GM23338 (cell line): ENCODE data around the gene HNRNPUL2. TPM values are rescaled to one million over a fixed set of nuclear protein-coding genes. Genes with fewer than 3 reads are reported as not detected.

Source experiments
- ATAC-seq: fragments of 200-7000 bp; cut with Tn5 transposase; 3 replicates; pipeline ENCODE4 v1.9.1; 2020
- DNase-seq: peaks from one replicate; pipeline ENCODE4 v3.0.0-alpha.2; 2015; ENCODE audit warnings: low spot score
- H2AFZ ChIP-seq: fragments of 200-600 bp; sonication (generic); 2 replicates; pipeline ENCODE4 v1.8.0; 2016; ENCODE audit warnings: antibody characterized with exemption, mild to moderate bottlenecking, moderate library complexity
- H3F3A ChIP-seq: fragments of 200-600 bp; sonication (generic); replicated peaks from 2 replicates; pipeline ENCODE4 v1.8.0; 2017; ENCODE audit warnings: antibody characterized with exemption, mixed run types, low read depth
- H3K27ac ChIP-seq: fragments of 200-600 bp; sonication (generic); 2 replicates; pipeline ENCODE4 v1.6.1; 2016; ENCODE audit warnings: low read depth
- H3K27me3 ChIP-seq: fragments of 200-600 bp; sonication (generic); 2 replicates; pipeline ENCODE4 v1.8.0; 2016; ENCODE audit warnings: mild to moderate bottlenecking, mixed run types, moderate library complexity; ENCODE audit not compliant: insufficient read depth
- H3K36me3 ChIP-seq: fragments of 200-600 bp; sonication (generic); 2 replicates; pipeline ENCODE4 v1.8.0; 2016; ENCODE audit warnings: mild to moderate bottlenecking; ENCODE audit not compliant: insufficient read depth
- H3K4me1 ChIP-seq: fragments of 200-600 bp; sonication (generic); 2 replicates; pipeline ENCODE4 v1.8.0; 2016; ENCODE audit warnings: mild to moderate bottlenecking, moderate library complexity; ENCODE audit not compliant: insufficient read depth
- H3K4me2 ChIP-seq: fragments of 200-600 bp; sonication (generic); 2 replicates; pipeline ENCODE4 v1.7.1; 2017; ENCODE audit warnings: mixed run types
- H3K4me3 ChIP-seq: fragments of 200-600 bp; sonication (generic); 2 replicates; pipeline ENCODE4 v1.6.1; 2016; ENCODE audit warnings: mixed run types
- H3K79me2 ChIP-seq: fragments of 200-600 bp; sonication (generic); replicated peaks from 2 replicates; pipeline ENCODE4 v1.8.0; 2017; ENCODE audit warnings: mild to moderate bottlenecking; ENCODE audit not compliant: insufficient read depth
- H3K9me2 ChIP-seq: fragments of 200-600 bp; sonication (generic); 2 replicates; pipeline ENCODE4 v1.8.0; 2017; ENCODE audit not compliant: insufficient read depth
- H4K20me1 ChIP-seq: fragments of 200-600 bp; sonication (generic); replicated peaks from 2 replicates; pipeline ENCODE4 v1.8.0; 2017; ENCODE audit warnings: mild to moderate bottlenecking; ENCODE audit not compliant: insufficient read depth
- H3K27ac Mint-ChIP-seq: 2 replicates; pipeline ENCODE4 v1.8.0; 2020; ENCODE audit warnings: inconsistent platforms, mild to moderate bottlenecking, moderate library complexity, mixed read lengths
- H3K27me3 Mint-ChIP-seq: 3 replicates; pipeline ENCODE4 v1.8.0; 2022; ENCODE audit warnings: low read depth, mild to moderate bottlenecking, moderate library complexity, mixed read lengths, inconsistent platforms; ENCODE audit not compliant: insufficient read depth, poor library complexity
- H3K36me3 Mint-ChIP-seq: 3 replicates; pipeline ENCODE4 v1.8.0; 2021; ENCODE audit warnings: low read depth, mild to moderate bottlenecking, inconsistent platforms, moderate library complexity, mixed read lengths
- H3K4me1 Mint-ChIP-seq: 3 replicates; pipeline ENCODE4 v1.8.0; 2020; ENCODE audit warnings: mild to moderate bottlenecking, inconsistent platforms, mixed read lengths
- H3K4me3 Mint-ChIP-seq: 3 replicates; pipeline ENCODE4 v1.8.0; 2021; ENCODE audit warnings: moderate library complexity, mild to moderate bottlenecking, inconsistent platforms, mixed read lengths
- H3K9me3 Mint-ChIP-seq: 3 replicates; pipeline ENCODE4 v1.8.0; 2020; ENCODE audit warnings: moderate library complexity, mild to moderate bottlenecking, inconsistent platforms, mixed read lengths
- CREB1 ChIP-seq: fragments of 250-450 bp; sonication (Bioruptor Pico); IDR thresholded peaks from 2 replicates; pipeline ENCODE4 v1.5.0; 2020; ENCODE audit warnings: low read depth, mild to moderate bottlenecking, moderate library complexity
- CTCF ChIP-seq, 2 experiments: fragments of 200-600 bp in 1 of 2; sonication (generic) in 1 of 2; conservative IDR thresholded peaks; 2 replicates each; pipeline versions ENCODE4 v1.5.1 to v1.6.1; 2016 to 2017; ENCODE audit warnings: antibody characterized with exemption in 2 of 2, low read depth in 2 of 2, mild to moderate bottlenecking in 2 of 2, moderate library complexity in 1 of 2
- ETS1 ChIP-seq: IDR thresholded peaks from 2 replicates; pipeline ENCODE4 v1.6.1; 2016; ENCODE audit warnings: antibody characterized with exemption
- EZH2phosphoT487 ChIP-seq: fragments of 200-600 bp; sonication (generic); IDR thresholded peaks from one replicate; pipeline ENCODE4 v1.8.1; 2018; ENCODE audit warnings: antibody characterized with exemption; ENCODE audit not compliant: unreplicated experiment
- JUNB ChIP-seq: IDR thresholded peaks from one replicate; pipeline ENCODE4 v1.6.1; 2016; ENCODE audit warnings: antibody characterized with exemption; ENCODE audit not compliant: unreplicated experiment
- NANOG ChIP-seq: IDR thresholded peaks from 2 replicates; pipeline ENCODE4 v1.6.1; 2016; ENCODE audit warnings: antibody characterized with exemption, borderline replicate concordance
- POLR2AphosphoS5 ChIP-seq: IDR thresholded peaks from 2 replicates; pipeline ENCODE4 v1.6.1; 2016; ENCODE audit warnings: antibody characterized with exemption, low read depth
- STAT1 ChIP-seq: IDR thresholded peaks from one replicate; pipeline ENCODE4 v1.6.1; 2016; ENCODE audit warnings: antibody characterized with exemption; ENCODE audit not compliant: unreplicated experiment
- ZNF114 ChIP-seq: fragments of 250-450 bp; sonication (Bioruptor Pico); IDR thresholded peaks from 2 replicates; pipeline ENCODE4 v1.5.0; 2020; ENCODE audit warnings: mild to moderate bottlenecking, moderate library complexity
- ZNF331 ChIP-seq: fragments of 250-450 bp; sonication (Bioruptor Pico); IDR thresholded peaks from 2 replicates; pipeline ENCODE4 v1.5.0; 2020; ENCODE audit warnings: low read depth, mild to moderate bottlenecking, moderate library complexity
- polyA plus RNA-seq: library from polyadenylated mRNA; unstranded; fragments of >200 nt; fragmentation: Nextera tagmentation; extraction: Ambion mirVana; gene quantifications from 2 replicates; pipeline ENCODE4 v1.2.1, GENCODE V29; 2016
- total RNA-seq: library from RNA; depleted of rRNA; stranded (reverse); fragments of >200 nt; shearing (Covaris generic); gene quantifications from 2 replicates; pipeline ENCODE4 v1.2.3, GENCODE V29; 2014

Gene HNRNPUL2
- total and polyA plus RNA-seq, 2 experiments from 2014 or later: 9.4 to 18.3 TPM

- peaks cover 26% of the 10 kb centered on the region for H3K4me1 ChIP-seq
- H3K4me2 ChIP-seq: peak overlapping the region; percentile 93
- H3K9me3 Mint-ChIP-seq: no peaks in the 10 kb centered on the region; the same call in 1 of the 3 replicates
- no peak overlapping the region for H3K27ac Mint-ChIP-seq
- H3K4me3 Mint-ChIP-seq: peak overlapping the region; percentile 90
- no peaks in the 10 kb centered on the region for H3K9me2 ChIP-seq
- H3K79me2 ChIP-seq: peaks cover 26% of the 10 kb centered on the region
- TF ChIP-seq POLR2AphosphoS5 (no peak), JUNB (no peak), NANOG (no peak), EZH2phosphoT487 (no peak), CTCF (conservative IDR thresholded peaks at IDR 0.05; ENCODE audit: low read depth in 2 of 2) (no peak), ETS1 (no peak), STAT1 (no peak)
- DNase-seq: no peak
- no peaks in the 10 kb centered on the region; the same call in 1 of the 2 replicates for H4K20me1 ChIP-seq
- H3K27ac ChIP-seq: 0 out of 2 replicates have a peak overlapping the region, but pooled peaks have one; percentile 26
- H3K36me3 ChIP-seq: no peaks in the 10 kb centered on the region
- H2AFZ ChIP-seq: no peak overlapping the region
- peaks cover 20% of the 10 kb centered on the region for H3K27me3 Mint-ChIP-seq
- H3K4me1 Mint-ChIP-seq: peaks cover 16% of the 10 kb centered on the region
- H3K4me3 ChIP-seq: peak overlapping the region; percentile 98; the same call in 1 of the 2 replicates
- H3K27me3 ChIP-seq: no peaks in the 10 kb centered on the region
- peaks cover 43% of the 10 kb centered on the region for H3F3A ChIP-seq
- H3K36me3 Mint-ChIP-seq: peaks cover 52% of the 10 kb centered on the region
- no peak for ATAC-seq
Observed at GRCh38 chr11:62673196-62673525, 54.1 kb downstream of the HNRNPUL2 start.

GRCh38 chr11:62671608-62672389, 55.5 kb downstream of the HNRNPUL2 start, which contains the start of the genes LBHD1 and UQCC3:
LBHD1 (minus strand) TSS chr11:62672267; CDS start chr11:62670031, 2,236 bp downstream.
UQCC3 (plus strand) TSS chr11:62671673; CDS start chr11:62671746, 73 bp downstream.
- peak within 1 kb of the TSS; percentile 93 for H3K4me2 ChIP-seq
- peaks cover 7% of the 10 kb centered on the region for H3K36me3 ChIP-seq
- peak within 1 kb of the TSS; percentile 98 for H2AFZ ChIP-seq
- peak; percentile 84 for ATAC-seq
- H3K4me3 ChIP-seq: peak within 1 kb of the TSS; percentile 98
- peaks cover 53% of the 10 kb centered on the region for H3K36me3 Mint-ChIP-seq
- peaks cover 17% of the 10 kb centered on the region for H3K27me3 Mint-ChIP-seq
- H3K9me2 ChIP-seq: no peaks in the 10 kb centered on the region
- H3K9me3 Mint-ChIP-seq: no peaks in the 10 kb centered on the region; the same call in 1 of the 3 replicates
- peak within 1 kb of the TSS; percentile 90 for H3K4me3 Mint-ChIP-seq
- peak; percentile 97 for DNase-seq
- peaks cover 24% of the 10 kb centered on the region; the same call in 1 of the 2 replicates for H3K4me1 ChIP-seq
- peaks cover 12% of the 10 kb centered on the region for H4K20me1 ChIP-seq
- H3K27me3 ChIP-seq: no peaks in the 10 kb centered on the region
- peaks cover 34% of the 10 kb centered on the region for H3K79me2 ChIP-seq
- H3K4me1 Mint-ChIP-seq: peaks cover 11% of the 10 kb centered on the region
- TF ChIP-seq POLR2AphosphoS5 (peak; percentile 84), STAT1 (no peak), ZNF114 (CRISPR knock-in tag) (no peak), CREB1 (CRISPR knock-in tag) (peak; percentile 37; the same call in 1 of the 2 replicates), ZNF331 (no peak), CTCF (conservative IDR thresholded peaks at IDR 0.05; ENCODE audit: low read depth in 2 of 2) (no peak), ETS1 (peak; percentile 84)
- H3F3A ChIP-seq: peaks cover 44% of the 10 kb centered on the region
- peak within 1 kb of the TSS; percentile 92 for H3K27ac ChIP-seq
- H3K27ac Mint-ChIP-seq: peak within 1 kb of the TSS; percentile 98
